ENCODE measurements around the gene SERPINB4. TPM values are rescaled to one million over a fixed set of nuclear protein-coding genes. Genes with fewer than 3 reads are reported as not detected.
"Not testable (repeated sequence)": the region's sequence is repeated elsewhere in the genome, so short reads cannot be mapped to it uniquely, and the experiment has no call there.

SERPINB4 gene
- not detected for polyA plus RNA-seq (ENCODE audit: insufficient read length in 3 of 3)

- DNase-seq (ENCODE audit: low read depth in 3 of 3, low spot score in 2 of 3) = not testable (repeated sequence)
Measured at GRCh38 chr18:63644142-63644541, at the start of gene SERPINB4. SERPINB4 (minus strand) TSS chr18:63644256; CDS start chr18:63643577, 679 bp downstream.

GRCh38 chr18:63689064-63689463 lies 45.0 kb upstream of the SERPINB4 start:
- no peak for DNase-seq (ENCODE audit: low read depth in 3 of 3, low spot score in 2 of 3)

DNA sequence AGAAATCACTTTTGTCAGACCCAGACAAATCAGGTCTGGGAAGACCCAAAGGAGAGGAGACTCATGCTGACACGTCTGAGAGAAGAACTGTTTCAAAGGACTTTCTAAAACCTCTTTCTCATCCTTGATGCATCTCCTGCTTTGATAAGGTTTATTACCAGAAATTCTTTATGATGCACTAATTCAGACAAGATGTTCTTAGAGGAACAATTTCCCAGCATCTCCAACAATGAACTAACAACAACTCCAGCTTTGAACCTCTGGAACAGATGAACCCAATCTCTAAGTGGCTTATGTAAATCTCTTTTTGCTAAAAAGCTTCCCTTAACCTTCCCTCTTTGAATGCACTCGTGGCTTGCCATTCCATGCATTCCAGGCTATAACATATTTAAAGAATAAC lies 42.8 kb upstream of the SERPINB4 start:
- no peak for DNase-seq (ENCODE audit: low read depth in 3 of 3, low spot score in 2 of 3)

GRCh38 chr18:63684718-63685117 lies 40.7 kb upstream of the SERPINB4 start:
- no peak for DNase-seq (ENCODE audit: low read depth in 3 of 3, low spot score in 2 of 3)

DNA sequence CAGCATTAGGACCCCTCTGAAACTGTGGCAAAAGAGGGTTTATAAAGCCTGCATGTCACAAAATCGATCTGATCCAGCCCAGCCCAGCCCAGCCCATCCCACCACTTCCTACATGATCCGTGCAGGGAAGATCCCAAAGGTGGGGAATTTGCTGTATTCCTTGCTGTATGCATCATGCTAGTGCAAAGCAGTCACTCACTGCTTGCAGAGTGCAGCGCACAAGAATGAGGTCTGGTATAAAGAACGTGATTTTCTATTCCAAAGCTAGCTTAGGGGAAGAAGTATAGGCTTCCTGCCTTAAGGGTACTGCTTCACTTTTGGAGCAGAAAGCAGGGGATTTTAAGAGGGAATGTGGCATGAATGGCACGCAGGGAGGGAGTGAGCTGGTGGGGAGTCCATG lies 39.8 kb upstream of the SERPINB4 start:
- no peak for DNase-seq (ENCODE audit: low read depth in 3 of 3, low spot score in 2 of 3)

DNA sequence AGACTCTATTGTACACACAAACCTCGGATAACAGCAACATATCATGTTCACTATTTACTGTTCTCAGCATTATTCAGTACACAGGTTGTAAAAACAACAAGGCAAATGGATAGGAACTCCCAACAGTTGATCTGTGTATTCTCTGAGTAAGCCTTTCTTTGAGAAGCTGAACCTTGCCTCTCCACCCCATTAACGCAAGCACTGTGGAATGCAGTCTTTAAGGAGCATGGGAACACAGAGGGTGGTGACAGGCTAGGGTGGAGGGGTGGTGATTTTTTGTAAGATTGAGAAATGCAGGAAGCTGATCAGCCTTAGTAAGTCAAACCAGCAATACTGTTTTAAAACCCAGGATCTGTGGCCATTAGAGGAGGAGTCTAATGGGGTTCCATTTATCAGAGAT lies 39.1 kb upstream of the SERPINB4 start:
- no peak for DNase-seq (ENCODE audit: low read depth in 3 of 3, low spot score in 2 of 3)

GRCh38 chr18:63681449-63682340 lies 37.6 kb upstream of the SERPINB4 start:
- DNase-seq (ENCODE audit: low read depth in 3 of 3, low spot score in 2 of 3) = peak in 1 of 3 donors; percentile 54

GRCh38 chr18:63679820-63680606 lies 36.0 kb upstream of the SERPINB4 start:
- DNase-seq (ENCODE audit: low read depth in 3 of 3, low spot score in 2 of 3) = no peak

DNA sequence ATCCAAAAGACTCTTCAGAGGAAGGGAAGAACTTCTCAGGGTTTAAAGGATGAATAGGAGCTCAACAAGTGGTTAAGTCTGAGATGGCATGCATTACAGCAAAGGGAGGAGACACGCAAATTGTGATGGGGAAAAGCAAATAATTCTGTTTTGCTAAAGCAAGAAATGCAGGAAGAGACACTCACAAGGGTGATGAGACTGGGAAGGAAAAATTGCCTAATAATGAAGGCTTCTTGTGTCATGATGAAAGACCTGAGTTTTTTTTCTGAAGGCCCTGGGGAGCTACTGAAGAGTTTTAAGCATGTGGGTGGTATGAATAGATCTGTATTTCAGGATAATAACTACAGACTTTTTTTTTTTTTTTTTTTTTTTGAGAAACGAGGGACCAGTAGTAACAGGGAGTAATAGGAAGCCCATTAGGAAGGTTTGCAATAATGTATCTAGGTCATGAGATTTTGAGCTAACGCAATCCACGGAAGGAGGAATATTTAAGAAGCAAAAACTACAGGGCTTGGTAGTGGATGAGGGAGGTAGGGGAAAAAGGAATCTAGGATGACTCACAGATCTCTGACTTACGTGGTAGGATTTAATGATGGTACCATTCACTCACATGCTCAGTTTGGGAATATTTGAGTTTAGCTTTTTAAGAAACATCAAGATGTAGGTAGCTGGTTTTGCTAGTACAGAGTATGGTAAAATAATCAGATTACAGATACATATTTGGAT lies 33.6 kb upstream of the SERPINB4 start:
- no peak for DNase-seq (ENCODE audit: low read depth in 3 of 3, low spot score in 2 of 3)

DNA sequence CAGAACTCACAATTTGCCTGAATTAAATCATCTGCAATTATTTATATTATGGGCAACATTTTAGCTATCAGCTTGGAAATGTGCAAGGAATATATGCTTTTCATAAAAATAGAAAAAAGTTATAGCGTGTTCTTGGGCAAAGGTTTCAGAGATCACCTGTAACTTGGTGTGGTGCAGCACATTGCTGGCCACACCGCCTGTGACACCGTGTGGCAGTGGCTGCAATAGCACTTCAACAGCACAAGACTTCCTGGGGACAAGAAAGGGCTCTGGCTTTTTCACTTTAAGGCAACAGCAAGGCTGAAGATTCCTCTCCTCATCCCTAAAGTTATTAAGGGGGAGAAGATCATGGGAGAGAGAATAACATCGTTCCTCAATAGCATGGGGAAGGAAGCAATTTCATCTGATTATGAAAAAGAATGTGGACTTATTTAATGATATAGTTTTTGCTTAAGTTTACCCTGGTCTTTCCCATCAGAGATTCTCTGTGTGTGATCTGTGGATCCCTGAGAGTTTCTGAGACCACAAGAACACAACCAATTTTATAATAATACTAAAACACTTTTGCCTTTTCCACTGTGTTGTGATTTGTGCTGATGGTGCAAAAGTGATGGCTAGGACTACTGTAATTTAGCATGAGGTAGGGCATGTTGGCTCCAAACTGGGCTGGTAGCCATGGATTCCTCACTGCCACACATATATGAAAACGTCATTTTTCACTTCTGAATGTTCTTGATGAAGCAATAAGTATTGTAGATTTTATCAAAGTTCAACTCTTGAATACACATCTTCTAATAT lies 32.7 kb upstream of the SERPINB4 start:
- no peak for DNase-seq (ENCODE audit: low read depth in 3 of 3, low spot score in 2 of 3)

DNA sequence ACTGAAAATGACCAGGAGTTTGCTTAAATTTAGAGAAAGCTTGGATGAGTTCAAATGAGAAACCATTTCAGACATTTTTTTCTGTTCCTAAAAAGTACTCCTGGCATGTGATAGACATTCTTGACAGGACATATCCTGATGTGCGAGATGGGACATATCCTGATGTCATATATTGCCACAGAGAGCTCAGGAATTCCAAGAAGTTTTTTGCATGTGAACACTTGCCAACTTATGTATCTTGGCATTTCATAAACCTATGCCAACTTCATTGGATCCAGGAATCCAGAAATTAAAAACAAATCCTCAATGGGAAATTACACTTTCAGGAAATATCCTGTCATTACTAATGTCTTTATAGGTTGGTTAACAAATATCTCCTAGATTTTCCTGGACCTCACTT lies 20.5 kb upstream of the SERPINB4 start:
- no peak for DNase-seq (ENCODE audit: low read depth in 3 of 3, low spot score in 2 of 3)

- not testable (repeated sequence) for DNase-seq (ENCODE audit: low read depth in 3 of 3, low spot score in 2 of 3)
Measured at GRCh38 chr18:63661750-63662149, 17.7 kb upstream of the SERPINB4 start, which contains the start of gene SERPINB3. SERPINB3 (minus strand) TSS chr18:63661893; CDS start chr18:63661216, 677 bp downstream.

DNA sequence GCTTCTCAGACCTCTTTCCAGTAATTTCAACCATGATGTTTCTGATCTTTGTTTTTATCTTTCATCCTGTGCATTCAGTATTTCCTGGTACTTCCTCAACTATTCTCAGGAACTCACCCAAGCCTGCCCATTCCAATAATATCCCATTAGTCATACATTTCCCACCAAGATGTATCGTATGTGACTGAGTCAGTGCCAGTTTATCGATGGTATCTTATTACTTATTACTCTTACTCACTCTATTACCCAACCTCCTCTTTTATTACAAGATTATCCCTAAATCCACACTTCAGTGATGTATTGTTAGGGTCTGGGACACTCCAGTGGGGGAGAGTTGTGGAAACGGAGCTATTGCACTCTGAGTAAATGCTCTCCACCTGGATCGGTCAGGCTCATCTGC lies 14.9 kb upstream of the SERPINB4 start:
- not testable (repeated sequence) for DNase-seq (ENCODE audit: low read depth in 3 of 3, low spot score in 2 of 3)

DNA sequence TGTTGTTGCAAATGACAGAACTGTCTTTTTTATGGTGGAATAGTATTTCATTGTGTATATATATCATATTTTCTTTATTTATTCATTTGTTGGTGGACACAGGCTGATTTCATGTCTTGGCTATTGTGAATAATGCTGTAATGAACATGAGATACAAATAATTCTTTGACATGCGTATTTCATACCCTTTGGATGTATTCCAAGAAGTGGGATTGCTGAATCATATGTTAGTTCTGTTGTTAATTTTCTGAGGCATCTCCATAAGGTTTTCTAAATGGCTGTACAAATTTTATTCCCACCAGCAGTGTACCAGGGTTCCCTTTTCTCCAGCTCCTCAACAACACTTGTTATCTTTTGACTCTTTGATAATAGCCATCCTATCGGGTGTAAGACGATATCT lies 6.2 kb upstream of the SERPINB4 start:
- not testable (repeated sequence) for DNase-seq (ENCODE audit: low read depth in 3 of 3, low spot score in 2 of 3)

DNA sequence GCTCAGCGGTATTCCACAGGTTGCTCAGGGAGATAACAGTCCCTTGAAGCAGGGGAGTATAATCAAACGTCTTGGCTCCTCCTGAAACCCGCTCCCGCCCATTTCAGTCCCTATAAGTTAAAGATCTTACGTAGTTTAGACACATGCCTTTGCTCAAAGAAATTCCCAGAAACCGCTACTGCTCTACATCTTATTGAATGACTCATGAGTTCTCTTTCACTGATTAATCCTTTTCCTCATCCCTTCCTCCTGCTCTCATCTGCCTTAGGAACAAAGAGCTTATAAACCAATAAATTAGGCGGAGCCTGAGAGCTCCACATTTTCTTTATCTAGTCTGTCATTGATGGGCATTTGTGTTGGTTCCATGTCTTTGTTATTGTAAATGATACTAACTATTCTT lies 4.2 kb upstream of the SERPINB4 start:
- DNase-seq (ENCODE audit: low read depth in 3 of 3, low spot score in 2 of 3) = no peak

DNA sequence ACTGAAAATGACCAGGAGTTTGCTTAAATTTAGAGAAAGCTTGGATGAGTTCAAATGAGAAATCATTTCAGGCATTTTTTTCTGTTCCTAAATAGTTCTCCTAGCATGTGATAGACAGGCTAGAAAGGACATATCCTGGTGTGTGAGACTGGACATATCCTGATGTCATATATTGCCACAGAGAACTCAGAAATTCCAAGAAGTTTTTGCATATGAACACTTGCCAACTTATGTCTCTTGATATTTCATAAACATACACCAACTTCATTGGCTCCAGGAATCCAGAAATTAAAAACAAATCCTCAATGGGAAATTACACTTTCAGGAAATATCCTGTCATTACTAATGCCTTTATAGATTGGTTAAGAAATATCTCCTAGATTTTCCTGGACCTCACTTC lies 2.9 kb upstream of the SERPINB4 start:
- no peak for DNase-seq (ENCODE audit: low read depth in 3 of 3, low spot score in 2 of 3)

GRCh38 chr18:63644694-63645093 lies 638 bp upstream of the SERPINB4 start:
- not testable (repeated sequence) for DNase-seq (ENCODE audit: low read depth in 3 of 3, low spot score in 2 of 3)

GRCh38 chr18:63642668-63643356 lies 1.2 kb downstream of the SERPINB4 start:
- DNase-seq (ENCODE audit: low read depth in 3 of 3, low spot score in 2 of 3) = not testable (repeated sequence)

DNA sequence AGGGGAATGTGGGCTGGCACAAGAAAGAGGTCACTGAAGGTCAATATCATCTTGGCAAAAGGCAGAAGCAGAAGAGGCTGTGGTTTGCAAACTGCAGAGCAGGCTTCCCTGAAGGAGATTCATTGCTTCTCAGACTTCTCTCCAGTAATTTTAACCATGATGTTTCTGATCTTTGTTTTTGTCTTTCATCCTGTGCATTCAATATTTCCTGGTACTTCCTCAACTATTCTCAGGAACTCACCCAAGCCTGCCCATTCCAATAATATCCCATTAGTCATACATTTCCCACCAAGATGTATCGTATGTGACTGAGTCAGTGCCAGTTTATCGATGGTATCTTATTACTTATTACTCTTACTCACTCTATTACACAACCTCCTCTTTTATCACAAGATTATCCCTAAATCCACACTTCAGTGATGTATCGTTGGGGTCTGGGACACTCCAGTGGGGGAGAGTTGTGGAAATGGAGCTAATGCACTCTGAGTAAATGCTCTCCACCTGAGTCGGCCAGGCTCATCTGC lies 2.8 kb downstream of the SERPINB4 start:
- not testable (repeated sequence) for DNase-seq (ENCODE audit: low read depth in 3 of 3, low spot score in 2 of 3)

Measured in right renal cortex interstitium (tissue), 3 donors.